Activated CD8-positive, alpha-beta memory T cell treated with anti-CD3 and anti-CD28 coated beads, Interleukin-2, amount 50 U/mL, for 1 hour (primary cell): ENCODE measurements around the gene UBFD1.
A peak's percentile ranks its signal among the peaks of the same experiment; 100 is the strongest.
"Not testable (repeated sequence)": the region's sequence is repeated elsewhere in the genome, so short reads cannot be mapped to it uniquely, and the experiment has no call there.

ENCODE experiments used
- DNase-seq: peaks from one replicate; pipeline ENCODE4 v3.0.0-alpha.2; 2020; ENCODE audit errors: extremely low read depth

UBFD1 gene

DNA sequence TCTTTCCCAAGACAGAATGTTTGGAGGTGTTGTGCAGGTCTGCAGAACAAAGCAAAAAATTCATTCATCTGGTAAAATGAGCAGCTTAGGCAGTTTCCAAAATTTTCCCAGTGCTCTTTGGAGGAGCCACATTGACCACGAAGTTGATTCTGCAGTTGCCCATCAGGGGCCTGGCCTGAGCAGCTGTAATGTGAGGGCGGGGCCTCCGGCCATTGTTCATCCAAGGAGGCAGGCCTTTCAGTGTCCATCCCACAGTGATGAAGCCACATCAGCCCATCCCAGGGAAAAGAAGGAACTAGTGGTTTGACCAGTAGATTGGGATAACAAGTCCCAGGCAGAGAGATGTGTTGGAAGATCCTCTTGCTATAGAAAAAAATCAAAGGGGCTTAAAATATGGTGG, 10.1 kb downstream of the UBFD1 start:
- DNase-seq, result no peak

- DNase-seq, result no peak
These were observed 13.6 kb downstream of the UBFD1 start for GRCh38 chr16:23570992-23571632.

- no peak for DNase-seq
These were observed 14.4 kb downstream of the UBFD1 start for GRCh38 chr16:23571895-23572294.

DNA sequence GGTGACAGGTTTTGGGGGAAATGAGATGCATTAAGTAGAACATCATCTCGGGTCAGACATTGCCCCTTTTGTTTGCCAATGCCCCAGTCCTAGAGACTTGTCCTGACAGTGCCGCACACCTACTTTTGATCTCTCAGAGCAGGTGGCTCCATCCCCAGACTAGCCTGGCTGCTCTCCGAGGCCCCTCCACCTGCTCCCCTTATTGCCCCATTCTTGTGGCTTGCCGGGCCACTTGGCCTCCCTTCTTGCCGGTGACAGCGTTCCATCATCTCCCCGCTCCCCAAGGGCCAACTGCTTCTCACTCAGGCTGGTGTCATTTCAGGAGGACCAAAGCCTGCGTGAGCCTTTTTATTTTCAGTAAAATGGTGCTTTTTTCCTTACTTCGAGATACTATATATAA, 14.9 kb downstream of the UBFD1 start:
- no peak for DNase-seq

DNA sequence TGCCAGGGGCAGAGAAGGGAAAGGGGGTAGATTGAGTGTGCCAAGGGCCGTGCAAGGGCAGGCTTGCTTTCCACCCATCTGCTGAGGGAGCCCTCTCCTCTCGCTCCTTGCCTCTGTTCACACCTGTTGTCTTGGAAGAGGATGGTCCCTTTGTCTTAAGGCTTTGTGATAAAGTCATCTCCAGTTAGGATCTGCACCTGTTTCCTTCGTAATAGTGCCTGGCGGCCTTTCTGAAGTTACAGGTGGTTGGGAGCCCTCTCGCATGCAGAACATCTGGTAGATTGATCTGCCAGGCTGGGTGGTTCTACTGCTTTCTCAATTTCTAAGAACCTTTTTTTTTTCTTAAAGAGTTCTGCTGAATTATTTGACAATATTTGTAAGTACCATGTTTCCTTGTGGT, 16.3 kb downstream of the UBFD1 start:
- no peak for DNase-seq

DNA sequence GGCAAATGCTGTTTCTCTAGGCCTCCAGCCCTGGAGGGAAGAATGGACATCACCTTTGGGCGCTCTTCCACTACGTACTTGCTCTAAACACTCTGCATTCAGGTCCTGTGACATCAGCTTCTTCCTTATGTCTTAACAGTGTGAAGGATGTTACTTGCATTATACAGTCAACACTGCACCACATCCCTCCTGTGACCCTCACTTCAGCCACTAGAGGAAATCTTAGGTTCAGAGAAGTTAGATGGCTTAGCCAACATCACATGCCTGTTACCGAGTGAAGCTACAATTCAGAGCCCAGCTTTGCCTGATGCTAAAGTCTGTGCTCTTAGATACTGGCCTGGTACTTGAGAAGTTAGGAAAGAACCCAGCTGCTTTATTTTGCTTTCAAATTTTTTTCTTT, 18.3 kb downstream of the UBFD1 start:
- no peak for DNase-seq

DNA sequence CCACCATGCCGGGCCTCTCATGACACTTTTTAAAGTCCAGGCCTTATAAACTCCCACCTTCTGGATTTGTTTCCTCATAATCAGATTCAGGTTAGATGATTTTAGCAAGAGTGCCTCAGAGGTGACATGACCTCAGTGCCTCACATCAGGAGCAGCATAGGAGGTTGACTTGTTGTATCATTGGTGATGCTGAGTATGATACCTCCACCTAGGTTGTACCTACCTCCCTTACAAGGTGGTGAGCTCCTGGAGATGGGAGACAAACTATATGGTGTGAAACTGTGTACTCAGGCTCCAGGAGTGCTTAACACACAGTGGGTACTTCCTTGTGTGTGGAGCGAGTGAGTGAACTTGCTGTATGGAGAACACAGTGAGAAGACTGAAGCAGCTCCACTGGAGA, 20.0 kb downstream of the UBFD1 start:
- DNase-seq, result no peak

- no peak for DNase-seq
These were observed 20.7 kb downstream of the UBFD1 start for GRCh38 chr16:23578101-23578830.

DNA sequence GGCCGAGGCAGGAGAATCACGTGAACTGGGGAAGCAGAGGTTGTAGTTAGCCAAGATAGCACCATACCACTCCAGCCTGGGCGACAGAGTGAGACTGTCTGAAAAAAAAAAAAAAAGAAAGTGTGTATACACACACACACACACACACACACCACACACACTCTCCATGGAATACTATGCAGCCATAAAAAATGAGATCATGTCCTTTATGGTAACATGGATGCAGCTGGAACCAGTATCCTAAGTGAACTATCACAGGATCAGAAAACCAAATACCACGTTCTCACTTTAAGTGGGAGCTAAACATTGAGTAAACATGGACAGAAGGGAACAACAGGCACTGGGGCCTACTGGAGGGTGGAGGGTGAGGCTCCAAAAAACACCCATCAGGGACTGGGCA, 21.8 kb downstream of the UBFD1 start:
- DNase-seq, result no peak

DNA sequence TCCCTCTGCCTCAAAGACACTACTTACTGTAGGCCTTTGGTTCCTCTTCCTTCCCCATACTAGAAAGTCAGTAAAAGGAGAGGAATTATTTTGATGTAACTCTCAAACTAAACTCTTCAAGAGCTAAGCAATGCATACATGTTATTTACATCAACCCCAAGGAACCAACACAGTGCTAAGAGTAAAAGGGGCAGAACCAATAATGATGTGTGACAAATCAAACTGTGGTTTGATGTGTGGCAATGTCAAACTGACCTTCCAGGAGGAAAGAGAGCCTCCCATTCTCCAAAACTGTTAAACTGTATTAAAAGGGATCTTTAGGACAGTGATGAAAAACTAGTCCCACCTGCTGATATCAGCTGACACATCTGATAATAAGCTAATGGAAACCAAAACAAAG, 22.9 kb downstream of the UBFD1 start:
- no peak for DNase-seq

- no peak for DNase-seq
These were observed 24.2 kb downstream of the UBFD1 start for GRCh38 chr16:23581764-23582163.

GRCh38 chr16:23583271-23583670, 25.7 kb downstream of the UBFD1 start:
- not testable (repeated sequence) for DNase-seq

DNA sequence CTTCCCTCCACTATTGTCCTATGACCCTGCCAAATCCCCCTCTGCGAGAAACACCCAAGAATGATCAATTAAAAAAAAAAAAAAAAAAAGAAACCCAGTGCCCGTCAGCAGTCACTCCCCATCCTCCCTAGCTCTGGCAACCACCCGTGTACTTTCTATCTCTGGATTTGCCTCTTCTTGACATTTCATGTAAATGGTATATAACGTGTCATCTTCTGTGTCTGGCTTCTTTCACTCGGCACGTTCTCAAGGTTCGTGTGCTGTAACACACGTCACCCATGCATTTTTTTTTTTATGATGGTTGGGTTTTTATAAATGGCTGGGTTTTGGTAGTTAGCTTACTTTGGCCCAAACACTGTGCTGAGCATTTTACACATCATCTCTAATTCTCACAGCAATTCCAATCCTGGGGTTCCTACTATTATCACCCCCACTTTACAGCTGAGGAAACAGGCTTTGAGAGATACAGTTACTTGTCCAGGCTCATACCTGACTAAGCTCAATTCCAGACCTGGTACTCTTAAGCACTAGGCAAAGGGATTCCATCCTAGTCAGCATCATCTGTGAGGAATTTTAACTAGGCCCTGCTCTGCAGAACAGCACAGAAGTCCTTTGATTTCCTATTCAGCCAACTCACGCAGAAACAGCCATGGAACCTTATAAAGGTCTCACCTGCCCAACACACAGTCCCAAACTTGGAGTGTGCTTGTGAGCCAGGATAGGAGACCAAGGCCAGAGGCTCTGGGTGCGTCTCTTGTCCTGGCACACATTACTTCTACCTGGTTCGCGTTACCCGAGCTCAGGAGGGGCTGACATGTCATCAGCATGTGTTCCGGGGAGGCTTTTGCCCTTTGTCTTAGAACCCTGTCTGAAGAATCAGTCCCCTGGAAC, 26.9 kb downstream of the UBFD1 start:
- DNase-seq, result no peak

DNA sequence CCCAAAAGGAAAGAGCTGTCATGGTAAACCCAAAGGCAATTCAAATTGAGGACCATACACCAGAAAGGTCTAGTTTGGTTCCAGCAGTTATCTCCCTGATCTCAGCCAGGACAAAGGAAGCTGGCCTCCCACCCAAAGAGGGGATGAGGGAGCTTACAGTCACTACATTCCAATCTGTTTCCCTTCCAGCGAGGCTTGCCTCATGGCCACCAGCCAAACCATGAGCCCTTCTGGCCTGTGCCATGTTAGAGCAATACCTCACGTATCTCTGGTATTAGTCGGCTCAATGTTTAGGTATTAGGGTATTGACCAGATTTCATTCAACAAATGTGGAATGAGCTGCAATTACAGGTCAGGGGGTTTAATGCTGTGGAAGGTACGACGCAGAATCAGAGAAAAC, 30.2 kb downstream of the UBFD1 start:
- DNase-seq, result no peak

DNA sequence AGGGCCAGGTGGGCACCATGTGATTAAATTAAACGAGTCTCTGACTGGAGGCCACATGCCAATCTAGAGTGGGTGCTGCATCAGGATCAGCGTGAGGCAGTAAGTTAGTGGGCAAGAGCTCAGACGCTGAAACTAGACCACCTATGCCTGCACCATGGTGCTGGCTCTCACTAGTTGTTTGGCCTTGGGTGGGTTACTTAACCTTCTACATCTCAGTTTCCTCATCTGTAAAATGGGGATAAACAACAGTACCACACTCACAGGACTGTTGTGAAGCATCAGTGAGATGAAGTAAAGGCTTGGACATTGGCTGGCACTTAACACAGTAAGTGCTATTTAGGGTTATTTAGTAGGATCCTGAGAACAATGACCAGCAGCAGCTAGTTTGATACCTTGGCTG, 32.7 kb downstream of the UBFD1 start:
- no peak for DNase-seq

GRCh38 chr16:23594186-23594585, 36.7 kb downstream of the UBFD1 start:
- DNase-seq, result no peak

DNA sequence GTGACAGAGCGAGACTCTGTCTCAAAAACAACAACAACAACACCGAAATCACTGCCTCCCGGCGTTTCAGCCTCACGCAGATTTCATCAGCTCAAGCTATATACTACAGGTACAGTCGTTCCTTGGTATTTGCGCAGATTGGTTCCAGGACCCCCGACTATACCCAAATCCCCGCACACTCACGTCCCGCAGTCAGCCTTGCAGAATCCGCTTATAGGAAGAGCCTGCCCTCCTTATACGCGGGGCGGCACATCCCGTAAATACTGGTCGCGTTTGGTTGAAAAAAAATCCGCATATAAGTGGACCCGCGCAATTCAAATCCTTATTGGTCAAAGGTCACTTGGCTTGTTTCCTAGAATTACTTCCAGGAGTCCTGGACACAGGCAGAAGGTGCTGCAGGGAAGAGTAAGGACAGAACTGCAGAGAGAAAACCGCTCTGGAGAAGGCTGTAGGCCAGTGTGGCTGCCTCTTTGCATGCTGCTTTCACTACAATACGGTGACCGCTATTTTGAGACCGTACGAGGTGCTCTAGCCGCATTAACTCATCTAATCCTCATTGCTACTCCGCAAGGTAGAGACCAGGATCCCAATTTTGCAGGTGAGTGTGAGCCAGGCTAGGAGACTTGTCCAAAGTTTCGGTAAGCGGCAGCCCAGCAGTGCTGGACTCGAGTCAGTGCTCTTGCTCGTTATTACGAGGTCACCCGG, 37.9 kb downstream of the UBFD1 start:
- no peak for DNase-seq

DNA sequence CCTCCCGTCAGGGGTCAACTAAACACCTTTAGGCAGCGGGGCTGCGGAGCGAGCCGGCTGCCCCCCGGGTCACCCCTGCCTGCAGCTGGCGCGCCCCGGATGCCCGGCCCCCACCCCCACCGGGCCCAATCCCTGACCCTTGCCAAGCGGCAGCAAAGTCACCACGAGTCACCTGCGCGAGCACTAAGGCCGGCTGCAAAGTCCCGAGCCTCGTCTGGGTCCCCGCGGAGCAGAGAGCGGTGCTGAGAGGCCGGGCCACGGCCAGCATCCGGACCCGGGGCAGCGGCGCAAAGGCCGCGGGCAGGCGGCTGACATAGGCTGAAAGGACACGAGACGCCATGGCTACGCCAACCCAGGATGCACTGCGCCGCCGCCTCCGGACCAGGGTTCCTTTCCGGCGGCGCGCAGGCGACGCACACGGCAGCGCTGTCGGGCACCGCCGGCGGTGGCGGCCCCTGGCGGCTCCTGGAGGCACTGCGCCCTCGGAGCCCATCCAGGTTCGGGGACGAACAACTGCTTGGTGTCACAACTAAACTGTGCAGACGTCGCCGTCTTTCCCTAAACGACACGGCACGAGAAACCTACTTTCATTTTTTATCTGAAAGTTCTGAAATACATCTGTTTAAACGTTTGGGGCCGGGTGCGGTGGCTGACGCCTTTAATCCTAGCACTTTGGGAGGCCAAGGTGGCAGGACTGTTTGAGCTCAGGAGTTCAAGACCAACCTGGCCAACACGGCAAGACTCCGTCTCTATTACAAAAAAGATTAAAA, 38.6 kb downstream of the UBFD1 start, which contains the start of gene NDUFAB1:
Gene NDUFAB1, minus strand, starts transcription at position 366 of the 770 bp plus-strand sequence. Its CDS starts 26 bp downstream, at position 340.
- DNase-seq, result peak; percentile 54

DNA sequence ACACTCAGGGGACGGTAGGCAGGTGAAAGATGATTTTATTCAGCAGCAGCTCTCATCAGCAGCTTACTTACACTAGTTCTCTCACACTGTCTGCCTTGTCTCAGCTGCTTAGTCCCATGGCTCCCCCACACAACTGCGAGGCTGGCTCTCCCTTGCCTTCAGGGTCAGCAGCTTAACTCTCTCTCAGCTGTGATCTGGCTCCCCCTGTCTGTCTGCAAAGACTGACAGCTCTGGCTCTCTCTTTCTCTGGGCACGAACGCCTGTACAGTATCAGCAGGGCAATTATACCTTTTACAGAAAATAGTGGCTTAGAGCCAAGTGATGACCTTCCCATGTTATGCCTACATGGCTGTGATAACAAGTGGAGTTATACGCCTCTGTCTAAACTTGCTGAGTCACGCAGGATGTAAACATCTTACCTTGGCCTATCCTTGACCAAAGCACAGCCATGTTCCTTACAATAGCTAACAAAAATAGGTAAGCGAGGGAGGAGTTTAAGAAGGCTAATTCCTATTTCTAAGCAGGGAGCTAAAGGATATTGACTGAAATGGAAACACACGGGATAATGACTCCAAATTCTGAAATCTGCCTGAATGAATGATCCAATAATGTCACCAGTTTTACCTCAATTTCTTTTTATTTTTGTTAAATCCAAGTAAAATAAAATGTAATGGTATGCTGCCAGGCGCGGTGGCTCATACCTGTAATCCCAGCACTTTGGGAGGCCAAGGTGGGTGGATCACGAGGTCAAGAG, 39.7 kb downstream of the UBFD1 start:
- no peak for DNase-seq

DNA sequence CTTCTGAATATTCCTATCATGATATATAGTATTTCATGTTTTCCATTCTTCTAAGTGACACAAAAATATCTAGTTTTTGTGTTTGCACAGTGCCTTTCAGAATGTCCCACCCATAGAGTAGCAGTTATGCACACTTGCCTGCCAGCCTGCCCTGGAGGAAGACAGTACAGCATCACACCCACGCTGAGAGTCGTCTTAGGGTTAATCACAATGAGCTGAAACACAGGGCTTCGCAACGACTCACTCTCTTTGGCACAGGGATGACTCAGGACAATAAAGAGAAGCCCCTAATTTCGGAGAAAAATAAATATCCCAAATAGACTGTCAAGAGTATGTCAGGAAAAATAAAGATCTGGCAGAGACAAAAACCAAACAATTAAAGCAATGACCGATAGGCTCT, 50.2 kb downstream of the UBFD1 start:
- DNase-seq, result no peak
